HFF-Myc (cell line): Measurements from ENCODE around the gene ABCC6.
"Not testable (repeated sequence)": the region's sequence is repeated elsewhere in the genome, so short reads cannot be mapped to it uniquely, and the experiment has no call there.

ENCODE experiments used
- DNase-seq: peaks from one replicate; pipeline ENCODE4 v3.0.0-alpha.2; 2011; ENCODE audit warnings: low read depth; ENCODE audit errors: extremely low read depth
- H3K4me3 ChIP-seq: replicated peaks from 2 replicates; pipeline ENCODE4 v1.5.1; 2011; ENCODE audit warnings: low read depth, mild to moderate bottlenecking, control low read depth, low read length
- CTCF ChIP-seq: IDR thresholded peaks from 2 replicates; pipeline ENCODE4 v1.5.1; 2012; ENCODE audit warnings: mild to moderate bottlenecking, low read depth, low read length, control low read depth; ENCODE audit errors: missing control alignments

The ABCC6 gene

GRCh38 chr16:16157166-16157565 lies 66.1 kb downstream of the ABCC6 start:
- no peak for TF ChIP-seq CTCF
- no peak overlapping the region for H3K4me3 ChIP-seq
- no peak for DNase-seq

- no peak for DNase-seq
- no peak overlapping the region for H3K4me3 ChIP-seq
- TF ChIP-seq CTCF: no peak
Observed at GRCh38 chr16:16155234-16155633, 68.1 kb downstream of the ABCC6 start.

- H3K4me3 ChIP-seq: no peak overlapping the region
- DNase-seq: no peak
- TF ChIP-seq CTCF: no peak
Observed at GRCh38 chr16:16154281-16154951, 68.9 kb downstream of the ABCC6 start.

GRCh38 chr16:16153000-16153399 lies 70.3 kb downstream of the ABCC6 start:
- not testable (repeated sequence) for H3K4me3 ChIP-seq, DNase-seq

- TF ChIP-seq CTCF: no peak
- no peak overlapping the region for H3K4me3 ChIP-seq
- DNase-seq: no peak
Observed at GRCh38 chr16:16151315-16151714, 72.0 kb downstream of the ABCC6 start.

- TF ChIP-seq CTCF: no peak
- no peak overlapping the region for H3K4me3 ChIP-seq
- DNase-seq: no peak
Observed at GRCh38 chr16:16150878-16151152, 72.5 kb downstream of the ABCC6 start.

- DNase-seq: peak; percentile 59
- TF ChIP-seq CTCF: no peak
- H3K4me3 ChIP-seq: no peak overlapping the region
Observed at GRCh38 chr16:16150117-16150877, 73.0 kb downstream of the ABCC6 start.
